NCI-H460 (cell line): Measurements from ENCODE around the gene TNNT1. TPM values are rescaled to one million over a fixed set of nuclear protein-coding genes. Genes with fewer than 3 reads are reported as not detected.
"Not testable (repeated sequence)": the region's sequence is repeated elsewhere in the genome, so short reads cannot be mapped to it uniquely, and the experiment has no call there.

Experiments
- DNase-seq: peaks from one replicate; pipeline ENCODE4 v3.0.0-alpha.2; 2016; ENCODE audit warnings: low read depth; ENCODE audit errors: extremely low read depth
- total RNA-seq: library from RNA; depleted of rRNA; stranded (reverse); fragments of >200 nt; shearing (Covaris generic); gene quantifications from 2 replicates; pipeline ENCODE4 v1.2.3, GENCODE V29; 2014

Gene TNNT1
- total RNA-seq, 1 experiment from 2014 or later, result 18.6 TPM

DNA sequence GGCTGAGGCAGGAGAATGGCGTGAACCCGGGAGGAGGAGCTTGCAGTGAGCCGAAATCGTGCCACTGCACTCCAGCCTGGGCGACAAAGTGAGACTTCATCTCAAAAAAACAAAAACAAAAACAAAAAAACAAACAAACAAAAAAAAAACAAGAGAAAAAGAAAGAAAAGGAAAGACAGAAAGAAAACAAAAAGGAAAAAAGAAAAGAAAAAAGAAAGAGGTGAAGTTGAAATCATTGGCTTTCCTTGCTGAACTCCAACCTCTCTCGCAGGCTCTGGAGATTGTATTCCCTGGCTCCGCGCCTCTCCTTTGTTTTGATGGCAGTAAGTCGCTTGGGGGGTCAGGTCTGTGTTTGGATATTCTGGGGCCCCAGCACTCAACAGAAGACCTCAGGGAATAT lies 23.3 kb upstream of the TNNT1 start:
- DNase-seq, result not testable (repeated sequence)

DNA sequence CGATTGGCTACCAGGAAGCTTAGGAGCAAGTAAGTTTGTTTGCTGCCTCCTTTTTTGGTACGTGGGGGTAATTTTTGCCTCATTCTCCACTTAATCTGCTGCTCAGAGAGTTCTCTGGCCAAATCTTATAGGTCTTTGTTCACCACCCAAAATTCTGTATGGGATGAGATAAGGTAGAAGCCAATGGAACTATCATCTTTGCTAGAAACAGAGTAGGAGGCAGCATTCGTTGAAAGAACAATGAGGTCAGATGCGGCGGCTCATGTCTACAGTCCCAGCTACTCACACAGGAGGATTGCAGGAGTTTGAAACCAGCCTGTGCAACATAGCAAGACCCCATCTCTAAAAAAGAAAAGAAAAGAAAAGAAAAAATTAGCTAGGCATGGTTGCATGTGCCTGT lies 22.4 kb upstream of the TNNT1 start:
- no peak for DNase-seq

DNA sequence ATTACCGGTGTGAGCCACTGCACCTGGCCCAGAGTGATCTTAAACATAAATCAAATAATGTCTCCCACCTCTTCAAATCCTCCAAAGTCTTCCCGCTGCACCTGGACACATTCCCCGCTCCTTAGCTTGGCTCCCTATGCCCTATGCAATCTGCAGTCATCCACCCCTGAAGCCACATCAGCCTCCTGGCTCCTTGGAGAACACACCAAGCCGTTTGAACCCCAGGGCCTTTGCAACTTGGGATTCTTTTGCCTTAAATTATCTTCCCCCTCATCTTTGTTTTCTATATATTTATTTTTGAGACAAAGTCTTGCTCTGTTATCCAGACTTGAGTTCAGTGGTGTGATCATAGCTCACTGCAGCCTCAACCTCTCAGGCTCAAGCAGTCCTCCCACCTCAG lies 20.1 kb upstream of the TNNT1 start:
- no peak for DNase-seq

DNA sequence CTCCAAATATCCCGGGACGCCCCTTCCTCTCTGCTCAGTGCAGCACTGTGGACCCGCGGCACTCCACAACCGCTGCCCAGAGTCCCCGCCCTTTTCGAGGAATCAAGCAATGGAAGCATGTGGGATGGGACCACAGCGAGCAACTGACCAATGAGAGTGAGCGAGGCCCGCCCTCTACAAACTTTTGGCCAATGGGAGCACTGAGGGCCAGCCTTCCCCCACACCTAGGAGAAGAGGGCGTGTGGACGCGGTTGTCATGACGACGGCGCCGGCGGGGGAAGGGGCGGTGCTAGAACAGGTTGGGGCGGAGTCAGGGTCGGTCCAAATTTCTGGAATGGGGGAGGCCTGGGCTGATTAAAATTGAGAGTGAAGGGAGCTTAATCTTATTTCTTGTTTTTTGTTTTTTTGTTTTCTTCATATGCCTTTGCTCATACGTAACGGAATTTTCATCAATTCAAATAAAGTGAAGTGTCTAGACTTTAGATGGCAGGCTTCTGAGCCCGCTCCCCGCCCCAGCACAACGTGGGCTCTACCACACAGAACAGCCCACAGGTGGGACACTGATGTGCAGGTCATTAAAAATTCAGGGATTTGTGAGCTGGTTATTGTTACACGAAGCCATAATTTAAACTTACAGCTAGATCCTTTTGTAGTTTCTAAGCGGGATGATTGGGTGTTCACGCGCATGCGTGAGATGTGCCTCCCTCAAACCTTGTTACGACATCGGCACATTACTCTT lies 17.7 kb upstream of the TNNT1 start, which contains the start of gene DNAAF3:
DNAAF3 (minus strand) TSS at position 84 of the 739 bp plus-strand sequence. CDS start 200 bp downstream, outside the sequence.
- DNase-seq, result peak; percentile 98

DNA sequence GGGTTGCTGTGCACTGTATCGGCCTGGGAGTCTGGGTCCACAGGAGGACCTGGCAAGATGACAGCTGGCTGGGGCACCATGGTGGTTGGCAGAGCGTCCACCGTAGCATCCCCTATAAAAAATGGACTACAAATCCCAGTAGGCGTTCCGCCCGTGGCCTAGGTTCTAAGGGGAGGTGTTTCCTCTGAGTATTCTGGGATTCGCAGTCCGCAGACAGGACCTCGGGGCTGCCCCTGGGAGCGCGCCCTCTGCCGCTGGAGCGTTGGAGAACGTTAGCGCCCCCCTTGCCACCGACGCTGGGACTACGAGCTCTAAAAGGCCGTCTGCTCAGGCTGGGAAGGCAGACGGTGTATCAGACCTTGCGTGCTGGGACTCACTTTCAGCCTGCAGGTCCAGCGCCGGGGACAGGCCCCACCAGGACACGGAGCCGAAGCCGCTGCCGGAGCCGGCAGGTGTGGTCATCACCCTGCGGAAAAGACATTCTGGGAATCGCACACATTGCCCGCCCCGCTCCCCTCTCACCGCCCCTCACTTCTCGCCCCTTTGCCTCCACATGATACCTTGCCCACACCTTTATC lies 17.0 kb upstream of the TNNT1 start:
- peak; percentile 80 for DNase-seq

DNA sequence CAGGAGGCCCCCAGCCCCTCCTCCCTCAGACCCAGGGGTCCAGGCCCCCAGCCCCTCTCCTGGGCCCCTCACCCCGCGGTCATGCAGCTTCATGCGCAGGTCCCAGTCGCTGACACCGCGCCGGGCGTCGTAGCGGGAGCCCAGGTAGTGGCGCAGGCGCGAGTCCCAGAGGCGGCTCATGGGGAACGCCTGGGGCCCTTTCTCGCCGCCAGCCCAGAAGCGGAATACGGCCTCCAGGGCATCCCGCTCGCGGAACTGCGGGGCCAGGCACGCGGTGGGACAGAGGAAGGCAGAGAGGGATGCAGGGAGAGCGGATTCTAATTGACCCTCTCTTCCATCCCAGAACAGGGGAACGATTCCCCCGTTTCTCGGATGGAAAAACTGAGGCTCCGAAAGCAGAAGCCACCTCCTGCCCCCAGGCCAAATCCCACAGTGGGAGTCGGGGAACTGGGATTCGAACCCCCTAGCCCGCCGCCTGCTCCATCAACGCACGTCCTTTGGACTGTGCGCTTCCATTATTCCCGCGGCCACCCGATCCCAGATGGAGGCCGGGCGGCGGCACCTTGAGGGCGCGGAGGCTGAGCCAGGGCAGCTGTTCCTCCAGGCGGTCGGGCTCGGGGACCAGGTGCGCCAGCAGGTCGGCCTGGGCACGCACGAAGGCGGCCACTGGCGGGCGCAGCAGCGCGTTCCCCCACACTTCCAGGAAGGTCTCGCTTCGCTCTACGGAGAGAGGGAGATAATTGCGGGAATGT lies 12.7 kb upstream of the TNNT1 start:
- no peak for DNase-seq

DNA sequence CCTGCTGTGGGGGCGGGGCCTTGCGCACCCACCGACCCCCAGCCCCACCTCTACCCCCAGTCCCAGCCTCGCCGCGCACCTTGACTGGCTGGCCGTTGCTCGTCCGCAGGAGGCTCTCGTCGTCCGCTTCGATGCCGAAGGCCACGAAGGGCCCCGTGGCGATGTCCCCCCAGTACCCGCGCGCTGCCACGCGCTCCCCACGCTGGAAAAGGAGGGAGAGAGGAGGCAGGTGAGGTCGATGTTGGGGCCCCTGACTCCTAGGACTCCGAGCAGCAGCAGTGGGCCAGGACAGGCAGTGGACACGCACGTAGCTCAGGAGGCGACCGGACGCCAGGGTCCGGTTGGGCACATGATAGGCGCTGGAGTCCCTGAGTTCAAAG lies 12.0 kb upstream of the TNNT1 start:
- DNase-seq, result no peak

DNA sequence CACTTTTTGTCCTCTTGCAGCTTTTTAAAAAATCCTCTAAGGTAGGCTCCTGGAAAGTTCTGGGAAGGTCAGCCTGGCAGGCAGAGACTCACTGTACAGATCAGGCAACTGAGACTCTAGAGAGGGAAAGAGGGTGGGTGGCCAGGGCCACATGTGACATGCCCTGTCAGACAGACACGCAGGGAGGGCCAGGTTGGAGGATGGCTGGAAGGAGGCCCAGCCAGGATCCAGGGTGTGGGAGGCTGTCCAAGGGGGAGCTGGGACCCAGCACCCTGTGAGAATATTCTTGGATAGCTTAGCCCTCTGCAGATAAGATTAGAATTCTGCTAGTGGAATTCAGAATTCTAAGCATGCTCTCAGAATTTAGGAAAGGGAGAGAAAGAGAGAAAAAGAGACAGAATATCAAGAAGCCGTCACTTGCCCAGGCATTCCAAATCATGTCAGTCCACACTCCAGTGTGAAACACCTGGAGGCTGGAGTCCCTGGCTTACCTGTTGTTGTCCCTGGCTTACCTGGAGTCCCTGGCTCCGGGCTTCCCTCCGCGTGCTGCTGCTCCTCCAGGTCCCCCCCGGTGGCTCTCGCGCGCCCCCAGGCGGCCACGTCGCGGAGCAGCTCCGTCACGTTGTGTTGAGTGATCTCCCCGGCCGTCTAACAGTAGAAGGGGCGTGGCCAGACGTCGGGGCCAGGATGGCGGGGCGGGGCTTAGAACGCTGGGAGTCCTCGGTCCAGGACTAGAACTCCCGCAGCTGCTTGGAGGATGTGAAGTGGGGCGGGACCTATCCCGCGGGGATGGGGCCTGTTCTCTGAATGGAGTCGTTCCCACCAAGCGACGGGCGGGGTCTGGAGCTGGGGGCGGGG lies 11.4 kb upstream of the TNNT1 start:
- peak; percentile 84 for DNase-seq

DNA sequence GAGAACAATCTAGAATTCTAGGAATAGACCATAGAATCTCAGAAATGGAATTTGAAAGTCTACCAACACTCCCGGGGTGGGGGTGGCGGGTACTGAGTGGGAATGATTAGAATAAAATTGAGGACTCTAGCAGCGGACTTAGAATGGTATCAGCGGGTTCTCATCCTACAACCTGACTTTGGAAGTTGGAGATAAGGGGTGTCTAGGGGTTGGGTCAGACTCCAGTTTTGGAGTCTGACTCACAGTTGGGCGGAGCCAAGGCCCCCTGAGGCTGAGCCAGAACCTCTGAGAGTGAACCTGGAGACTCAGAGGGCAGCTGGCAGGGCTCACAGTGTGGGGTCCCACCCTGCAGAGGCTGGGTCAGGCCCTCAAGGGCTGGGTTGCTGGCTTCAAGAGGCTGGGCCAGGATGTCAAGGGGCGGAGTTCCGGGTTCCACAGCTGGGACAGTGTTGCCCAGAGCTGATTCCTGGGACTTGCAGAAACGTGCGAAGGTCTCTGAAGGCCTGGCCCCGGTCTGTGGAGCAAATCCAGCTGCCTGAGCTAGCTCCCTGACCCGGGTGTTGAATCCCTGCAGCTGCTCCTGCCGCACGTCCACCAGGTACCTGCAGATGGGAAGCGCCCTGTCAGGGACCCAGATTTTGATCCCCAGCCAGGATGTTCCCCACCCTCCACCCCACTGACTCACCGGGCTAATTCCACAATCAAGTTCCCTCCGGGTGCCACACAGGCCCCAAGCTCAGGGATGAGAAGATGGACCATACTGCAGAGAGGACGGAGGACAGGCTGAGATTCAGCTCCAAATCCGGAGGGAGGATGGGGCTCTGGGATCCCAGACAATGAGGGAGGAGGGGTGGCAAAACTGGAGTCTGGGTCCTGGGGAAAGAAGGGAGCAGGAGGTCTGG lies 10.1 kb upstream of the TNNT1 start:
- no peak for DNase-seq

DNA sequence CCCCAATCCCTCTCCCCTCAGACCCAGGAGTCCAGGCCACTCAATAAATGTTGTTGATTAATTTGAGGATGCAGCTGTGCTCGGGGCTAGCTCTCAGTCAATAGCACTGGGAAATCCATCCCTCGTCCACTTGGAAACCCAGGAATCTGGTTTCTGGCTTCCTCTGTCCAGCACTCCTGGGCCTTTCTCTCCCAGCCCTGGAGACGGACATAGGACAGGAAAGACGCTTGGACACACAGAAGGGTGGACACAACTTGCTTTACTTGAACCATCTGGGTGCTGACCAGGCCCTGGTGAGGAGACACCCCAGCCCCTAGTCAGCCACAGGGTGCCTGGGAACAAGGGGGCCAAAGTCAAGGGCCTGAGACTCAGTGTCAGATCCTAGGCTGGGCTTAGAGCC lies 9.4 kb upstream of the TNNT1 start:
- no peak for DNase-seq

DNA sequence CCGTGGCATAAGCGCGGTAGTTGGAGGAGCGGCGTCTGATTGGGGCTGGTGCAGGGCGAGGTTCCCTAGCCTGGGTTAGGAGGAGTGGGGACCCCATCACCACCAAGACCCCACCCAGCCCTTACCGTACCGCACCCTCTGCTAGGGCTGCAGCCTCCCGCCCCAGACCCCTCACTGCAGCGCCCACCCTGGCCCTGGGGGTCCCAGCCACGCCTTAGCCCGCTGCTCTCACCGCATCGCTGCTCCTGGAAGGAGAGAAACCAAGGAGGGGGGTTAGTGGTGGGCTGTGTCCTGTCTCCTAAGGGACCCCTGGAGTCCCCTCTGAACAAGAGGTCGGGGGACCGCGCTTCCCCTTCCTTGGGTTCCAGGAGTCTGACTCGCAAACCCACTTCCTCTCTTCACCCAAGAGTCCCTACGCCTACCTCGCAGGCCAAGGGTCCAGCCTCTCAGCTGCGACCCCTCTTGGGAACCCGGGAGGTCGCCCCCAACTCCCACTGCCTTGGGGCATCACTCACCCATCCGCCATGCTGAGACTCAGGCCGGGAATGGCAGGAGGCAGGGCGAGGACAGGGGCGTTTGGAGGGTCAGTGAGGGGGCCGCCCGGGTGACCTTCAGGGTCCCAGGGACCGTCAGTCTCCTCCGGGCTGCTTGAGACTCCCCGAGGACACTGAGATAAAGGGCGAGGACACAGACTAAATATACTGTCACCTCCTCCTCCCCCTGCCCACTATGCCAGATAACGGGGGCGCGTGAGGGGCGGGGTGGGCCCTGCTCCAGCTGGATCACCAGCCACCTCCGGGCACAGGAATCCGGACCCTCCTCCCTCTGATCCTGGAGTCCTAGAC lies 8.3 kb upstream of the TNNT1 start, which contains the start of gene TNNI3:
TNNI3 (minus strand) TSS at position 669 of the 845 bp plus-strand sequence; CDS start at position 526, 143 bp downstream.
- no peak for DNase-seq

DNA sequence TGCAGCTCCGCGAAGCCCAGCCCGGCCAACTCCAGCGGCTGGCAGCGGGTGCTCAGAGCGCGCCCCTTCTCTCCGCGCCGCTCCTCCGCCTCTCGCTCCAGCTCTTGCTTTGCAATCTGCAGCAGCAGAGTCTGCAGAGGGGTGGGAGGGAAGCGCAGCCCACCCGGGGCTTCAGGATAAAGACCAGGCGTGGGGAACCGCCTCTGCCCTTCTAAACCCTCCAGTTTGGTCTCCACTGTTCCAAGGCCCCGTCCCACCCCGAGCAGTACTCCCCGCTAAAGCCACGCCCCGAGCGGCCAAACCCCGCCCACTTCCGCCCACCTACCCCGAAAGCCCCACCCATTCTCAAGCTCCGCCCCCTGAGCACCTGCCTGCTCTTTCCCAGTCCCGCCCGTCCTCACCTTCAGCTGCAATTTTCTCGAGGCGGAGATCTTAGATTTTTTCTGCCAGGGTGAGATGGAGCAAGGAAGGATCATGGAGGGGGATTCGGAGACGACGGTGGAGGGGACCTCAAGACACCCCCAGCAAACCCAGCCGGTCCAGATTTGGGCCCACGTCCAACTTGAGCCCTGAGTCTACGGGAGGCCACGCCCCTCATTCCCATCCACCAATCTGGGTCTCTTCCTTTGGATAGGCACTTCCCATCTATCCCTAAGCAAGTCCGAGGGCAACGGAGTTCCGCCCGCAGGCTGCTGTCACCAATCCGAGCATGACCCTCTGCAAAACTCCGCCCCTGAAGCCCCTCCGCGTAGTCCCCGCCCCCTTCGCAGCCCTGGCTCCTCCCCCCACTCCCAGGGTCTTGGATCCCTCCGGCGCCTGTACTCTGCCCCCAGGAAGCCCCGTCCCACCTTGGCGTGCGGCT lies 7.4 kb upstream of the TNNT1 start:
- peak; percentile 68 for DNase-seq

DNA sequence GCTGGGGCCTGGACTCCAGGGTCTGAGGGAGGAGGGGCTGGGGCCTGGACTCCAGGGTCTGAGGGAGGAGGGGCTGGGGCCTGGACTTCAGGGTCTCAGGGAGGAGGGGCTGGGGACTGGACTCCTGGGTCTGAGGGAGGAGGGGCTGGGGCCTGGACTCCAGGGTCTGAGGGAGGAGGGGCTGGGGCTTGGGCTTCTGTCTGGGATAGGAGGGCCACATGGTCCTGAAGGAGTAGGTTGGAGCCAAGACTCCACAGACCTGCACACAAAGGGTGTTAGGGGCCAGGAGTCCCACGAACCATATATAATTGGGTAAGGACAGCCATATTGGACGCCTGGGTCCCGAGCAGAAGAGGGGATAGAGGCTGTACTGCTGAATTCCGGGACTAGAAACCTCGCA lies 6.8 kb upstream of the TNNT1 start:
- DNase-seq, result not testable (repeated sequence)

DNA sequence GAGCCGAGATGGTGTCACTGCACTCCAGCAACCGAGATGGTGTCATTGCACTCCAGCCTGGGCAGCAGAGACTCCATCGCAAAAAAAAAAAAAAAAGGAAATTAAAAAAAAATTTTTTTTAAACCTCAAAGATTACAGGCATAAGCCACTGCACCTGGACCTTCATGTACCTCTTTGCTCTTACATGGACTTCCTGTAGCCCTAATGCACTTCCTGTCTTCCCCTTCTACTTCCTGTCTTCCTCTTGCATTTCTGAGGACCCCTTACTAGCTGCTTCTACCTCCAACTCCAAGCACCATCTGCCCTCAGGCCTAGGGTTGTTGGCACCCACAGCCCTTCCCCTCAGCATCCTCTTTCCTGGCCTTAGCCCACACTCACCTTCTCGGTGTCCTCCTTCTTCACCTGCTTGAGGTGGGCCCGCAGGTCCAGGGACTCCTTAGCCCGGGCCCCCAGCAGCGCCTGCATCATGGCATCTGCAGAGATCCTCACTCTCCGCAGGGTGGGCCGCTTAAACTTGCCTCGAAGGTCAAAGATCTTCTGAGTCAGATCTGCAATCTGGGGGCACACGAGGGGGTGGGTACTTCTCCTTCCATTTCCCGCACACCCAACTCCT lies 4.8 kb upstream of the TNNT1 start:
- DNase-seq, result no peak

DNA sequence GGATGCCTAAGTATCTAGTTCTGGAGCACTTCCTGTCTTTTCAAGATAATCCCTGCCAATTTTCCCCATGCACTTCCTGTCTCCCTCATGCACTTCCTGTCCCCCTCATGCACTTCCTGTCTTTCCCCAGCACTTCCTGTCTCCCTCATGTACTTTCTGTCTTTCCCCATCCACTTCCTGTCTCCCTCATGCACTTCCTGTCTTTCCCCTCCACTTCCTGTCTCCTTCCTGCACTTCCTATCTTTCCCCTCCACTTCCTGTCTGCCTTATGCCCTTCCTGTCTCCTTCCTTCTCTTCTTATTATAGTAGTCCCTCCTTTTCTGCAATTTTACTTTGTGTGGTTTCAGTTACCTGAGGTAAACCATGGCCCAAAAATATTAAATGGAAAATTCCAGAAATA lies 3.0 kb upstream of the TNNT1 start:
- DNase-seq, result no peak

DNA sequence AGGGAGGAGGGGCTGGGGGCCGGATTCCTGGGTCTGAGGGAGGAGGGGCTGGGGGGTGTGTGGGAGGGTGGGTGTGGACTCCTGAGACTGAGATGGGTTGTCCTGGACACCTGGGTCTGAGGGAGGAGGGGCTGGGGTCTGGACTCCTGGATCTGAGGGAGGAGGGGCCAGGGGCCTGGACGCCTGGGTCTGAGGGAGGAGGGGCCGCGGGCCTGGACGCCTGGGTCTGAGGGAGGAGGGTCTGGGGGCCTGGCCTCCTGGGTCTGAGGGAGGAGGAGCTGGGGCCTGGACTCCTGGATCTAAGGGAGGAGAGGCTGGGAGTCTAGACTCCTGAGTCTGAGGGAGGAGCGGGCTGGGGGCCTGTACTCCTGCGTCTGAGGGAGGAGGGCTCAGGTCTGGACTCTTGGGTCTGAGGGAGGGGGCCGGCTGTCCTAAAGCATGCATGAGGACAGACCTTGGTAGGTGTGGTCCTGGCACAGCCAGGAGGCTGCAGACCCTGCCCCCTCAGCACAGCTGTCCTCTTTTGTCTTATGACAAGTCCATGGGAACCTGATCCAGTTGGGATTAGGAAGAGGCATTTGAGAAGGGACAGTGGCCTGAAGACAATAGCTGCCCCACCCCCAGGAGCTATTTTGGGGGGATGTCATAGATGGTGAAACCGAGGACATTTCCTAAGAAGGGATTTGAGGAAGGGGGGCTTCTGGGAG lies 1.3 kb downstream of the TNNT1 start:
- DNase-seq, result no peak
